Caco-2 (cell line): Measurements from ENCODE around the gene ECPAS. TPM values are rescaled to one million over a fixed set of nuclear protein-coding genes. Genes with fewer than 3 reads are reported as not detected.

Source experiments
- BruUV-seq: library from RNA; stranded (reverse); fragments of 400-500 nt; replicated peaks from 2 replicates; lab custom pipeline; 2021; lab: Mats Ljungman, UMichigan
- CTCF ChIA-PET: fragments of 300-600 bp; sonication (Branson Sonifier 250); formaldehyde crosslinking; loops from one replicate; lab custom pipeline; 2022; ENCODE audit warnings: antibody characterized with exemption; lab: Charles Lee
- POLR2A ChIA-PET: fragments of 300-600 bp; sonication (Branson Sonifier 250); formaldehyde crosslinking; loops from one replicate; lab custom pipeline; 2022; ENCODE audit warnings: antibody characterized with exemption; lab: Charles Lee
- DNase-seq, 2 experiments: peaks; one replicate each; pipeline versions ENCODE4 v3.0.0 to v3.0.0-alpha.2; 2020 to 2022
- H3K27me3 ChIP-seq: replicated peaks from 2 replicates; pipeline ENCODE4 v1.6.0; 2011; ENCODE audit warnings: low read length; ENCODE audit not compliant: control insufficient read depth, insufficient read depth
- H3K36me3 ChIP-seq: 2 replicates; pipeline ENCODE4 v1.5.1; 2011; ENCODE audit warnings: low read length; ENCODE audit not compliant: control insufficient read depth, insufficient read depth
- H3K4me1 ChIP-seq: fragments of 250-450 bp; sonication (Bioruptor Pico); 2 replicates; pipeline ENCODE4 v1.5.1; 2020; ENCODE audit warnings: mild to moderate bottlenecking
- H3K4me3 ChIP-seq: 2 replicates; pipeline ENCODE4 v1.5.1; 2011; ENCODE audit warnings: low read depth, mild to moderate bottlenecking, control low read depth, low read length
- H3K9me3 ChIP-seq: fragments of 250-450 bp; sonication (Bioruptor Pico); 2 replicates; pipeline ENCODE4 v1.5.1; 2020; ENCODE audit warnings: mild to moderate bottlenecking, moderate library complexity
- H3K27ac Mint-ChIP-seq: one replicate; pipeline ENCODE4 v1.8.0; 2022; ENCODE audit warnings: mixed read lengths; ENCODE audit not compliant: unreplicated experiment
- H3K27me3 Mint-ChIP-seq: one replicate; pipeline ENCODE4 v1.8.0; 2022; ENCODE audit warnings: mixed read lengths; ENCODE audit not compliant: insufficient read depth, unreplicated experiment
- H3K36me3 Mint-ChIP-seq: one replicate; pipeline ENCODE4 v1.8.0; 2022; ENCODE audit warnings: mild to moderate bottlenecking, mixed read lengths; ENCODE audit not compliant: insufficient read depth, unreplicated experiment
- H3K4me1 Mint-ChIP-seq: one replicate; pipeline ENCODE4 v1.8.0; 2022; ENCODE audit warnings: low read depth, mixed read lengths; ENCODE audit not compliant: unreplicated experiment
- H3K4me3 Mint-ChIP-seq: one replicate; pipeline ENCODE4 v1.8.0; 2022; ENCODE audit warnings: mild to moderate bottlenecking, moderate library complexity, mixed read lengths; ENCODE audit not compliant: unreplicated experiment
- H3K9me3 Mint-ChIP-seq: one replicate; pipeline ENCODE4 v1.8.0; 2022; ENCODE audit warnings: mixed read lengths; ENCODE audit not compliant: unreplicated experiment
- CTCF ChIP-seq, 2 experiments: fragments of 200-600 bp in 1 of 2; IDR thresholded peaks; 1 replicate in 1 of 2; 2 replicates in 1 of 2; pipeline versions ENCODE4 v1.5.1 to v1.8.0; 2011 to 2022; ENCODE audit warnings: antibody characterized with exemption in 1 of 2, control low read depth in 1 of 2, inconsistent platforms in 1 of 2, low read depth in 1 of 2, low read length in 1 of 2, mild to moderate bottlenecking in 1 of 2, moderate library complexity in 1 of 2; ENCODE audit not compliant: insufficient read depth in 1 of 2, severe bottlenecking in 1 of 2, unreplicated experiment in 1 of 2
- intact Hi-C: fragments of 100-400 bp; cut with micrococcal nuclease; formaldehyde crosslinking; loops from one replicate; pipeline ENCODE4 v1.10.0; 2022; ENCODE audit not compliant: unreplicated experiment
- total RNA-seq: library from RNA; stranded (reverse); gene quantifications from 2 replicates; pipeline ENCODE4 v1.2.3, GENCODE V29; 2022

ECPAS gene
- total RNA-seq, 1 experiment from 2014 or later = 77.0 TPM

- Histone ChIP-seq H3K9me3 (no peaks in the 10 kb centered on the region), H3K27me3 (no peaks in the 10 kb centered on the region), H3K36me3 (no peaks in the 10 kb centered on the region), H3K4me1 (no peaks in the 10 kb centered on the region; the same call in 1 of the 2 replicates), H3K4me3 (no peak overlapping the region)
- Mint-ChIP-seq H3K9me3 (no peaks in the 10 kb centered on the region), H3K4me1 (no peaks in the 10 kb centered on the region), H3K36me3 (peaks cover 49% of the 10 kb centered on the region), H3K27ac (no peak overlapping the region), H3K4me3 (no peak overlapping the region), H3K27me3 (no peaks in the 10 kb centered on the region)
- POLR2A ChIA-PET = no interaction called here
- no peak for DNase-seq
- intact Hi-C loops = no loop called here
- no TSS peak for BruUV-seq
- TF ChIP-seq CTCF (IDR thresholded peaks at IDR 0.05; ENCODE audit: insufficient read depth in 1 of 2, low read depth in 1 of 2, low read length in 1 of 2, severe bottlenecking in 1 of 2, unreplicated experiment in 1 of 2) = no peak
- CTCF ChIA-PET = no interaction called here
Observed at GRCh38 chr9:111438541-111439235, 45.5 kb downstream of the ECPAS start.

- H3K4me3 Mint-ChIP-seq = no peak overlapping the region
- DNase-seq = no peak
- Histone ChIP-seq H3K4me3 (no peak overlapping the region), H3K27me3 (no peaks in the 10 kb centered on the region), H3K4me1 (no peaks in the 10 kb centered on the region), H3K9me3 (no peaks in the 10 kb centered on the region), H3K36me3 (peaks cover 2% of the 10 kb centered on the region; the same call in 1 of the 2 replicates)
- intact Hi-C loops = no loop called here
- no TSS peak for BruUV-seq
- H3K9me3 Mint-ChIP-seq = no peaks in the 10 kb centered on the region
- no peak for TF ChIP-seq CTCF (IDR thresholded peaks at IDR 0.05; ENCODE audit: insufficient read depth in 1 of 2, low read depth in 1 of 2, low read length in 1 of 2, severe bottlenecking in 1 of 2, unreplicated experiment in 1 of 2)
- POLR2A ChIA-PET = no interaction called here
- H3K36me3 Mint-ChIP-seq = peaks cover 47% of the 10 kb centered on the region
- CTCF ChIA-PET = no interaction called here
- no peaks in the 10 kb centered on the region for H3K4me1 Mint-ChIP-seq
- no peaks in the 10 kb centered on the region for H3K27me3 Mint-ChIP-seq
- H3K27ac Mint-ChIP-seq = no peak overlapping the region
Observed at GRCh38 chr9:111436571-111436970, 47.6 kb downstream of the ECPAS start.

- POLR2A ChIA-PET = no interaction called here
- peaks cover 2% of the 10 kb centered on the region; the same call in 1 of the 2 replicates for H3K36me3 ChIP-seq
Observed at GRCh38 chr9:111433082-111433481, 51.1 kb downstream of the ECPAS start.

More at GRCh38 chr9:111433082-111433481, 51.1 kb downstream of the ECPAS start:
- Mint-ChIP-seq H3K27ac (no peak overlapping the region), H3K4me1 (no peaks in the 10 kb centered on the region), H3K4me3 (no peak overlapping the region), H3K27me3 (no peaks in the 10 kb centered on the region), H3K36me3 (peaks cover 36% of the 10 kb centered on the region), H3K9me3 (no peaks in the 10 kb centered on the region)
- no peaks in the 10 kb centered on the region for H3K9me3 ChIP-seq
- BruUV-seq = no TSS peak
- no peaks in the 10 kb centered on the region for H3K27me3 ChIP-seq
- CTCF ChIA-PET = no interaction called here
- H3K4me3 ChIP-seq = no peak overlapping the region
- no peaks in the 10 kb centered on the region for H3K4me1 ChIP-seq
- no peak for TF ChIP-seq CTCF (IDR thresholded peaks at IDR 0.05; ENCODE audit: insufficient read depth in 1 of 2, low read depth in 1 of 2, low read length in 1 of 2, severe bottlenecking in 1 of 2, unreplicated experiment in 1 of 2)
- intact Hi-C loops = no loop called here
- no peak for DNase-seq
